ENCODE measurements around the gene TMEM213.

GRCh38 chr7:138837627-138838026 is 39.8 kb downstream of the TMEM213 start:
- no peak for TF ChIP-seq CREM (IDR thresholded peaks at IDR 0.05)
- no peak for TF ChIP-seq CREM (CRISPR knock-in tag; IDR thresholded peaks at IDR 0.05)
- TF ChIP-seq HCFC1 (IDR thresholded peaks at IDR 0.05; ENCODE audit: low read depth, low read length) = no peak
- no peak for TF ChIP-seq ZBTB10 (CRISPR knock-in tag; IDR thresholded peaks at IDR 0.05; ENCODE audit: borderline replicate concordance)
- TF ChIP-seq, protein P1, sequence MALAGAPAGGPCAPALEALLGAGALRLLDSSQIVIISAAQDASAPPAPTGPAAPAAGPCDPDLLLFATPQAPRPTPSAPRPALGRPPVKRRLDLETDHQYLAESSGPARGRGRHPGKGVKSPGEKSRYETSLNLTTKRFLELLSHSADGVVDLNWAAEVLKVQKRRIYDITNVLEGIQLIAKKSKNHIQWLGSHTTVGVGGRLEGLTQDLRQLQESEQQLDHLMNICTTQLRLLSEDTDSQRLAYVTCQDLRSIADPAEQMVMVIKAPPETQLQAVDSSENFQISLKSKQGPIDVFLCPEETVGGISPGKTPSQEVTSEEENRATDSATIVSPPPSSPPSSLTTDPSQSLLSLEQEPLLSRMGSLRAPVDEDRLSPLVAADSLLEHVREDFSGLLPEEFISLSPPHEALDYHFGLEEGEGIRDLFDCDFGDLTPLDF (CRISPR knock-in tag; IDR thresholded peaks at IDR 0.05) = no peak
- no peak for TF ChIP-seq ZNF670 (CRISPR knock-in tag; IDR thresholded peaks at IDR 0.05; ENCODE audit: borderline replicate concordance)
- no peak for TF ChIP-seq EZH2 (conservative IDR thresholded peaks at IDR 0.05; ENCODE audit: low read depth, low read length)

Measured in HepG2 (cell line).